Measurements from ENCODE around the gene SLC39A11. TPM values are rescaled to one million over a fixed set of nuclear protein-coding genes. Genes with fewer than 3 reads are reported as not detected.

The SLC39A11 gene
- total RNA-seq, 1 experiment from 2014 or later: 15.8 TPM

DNA sequence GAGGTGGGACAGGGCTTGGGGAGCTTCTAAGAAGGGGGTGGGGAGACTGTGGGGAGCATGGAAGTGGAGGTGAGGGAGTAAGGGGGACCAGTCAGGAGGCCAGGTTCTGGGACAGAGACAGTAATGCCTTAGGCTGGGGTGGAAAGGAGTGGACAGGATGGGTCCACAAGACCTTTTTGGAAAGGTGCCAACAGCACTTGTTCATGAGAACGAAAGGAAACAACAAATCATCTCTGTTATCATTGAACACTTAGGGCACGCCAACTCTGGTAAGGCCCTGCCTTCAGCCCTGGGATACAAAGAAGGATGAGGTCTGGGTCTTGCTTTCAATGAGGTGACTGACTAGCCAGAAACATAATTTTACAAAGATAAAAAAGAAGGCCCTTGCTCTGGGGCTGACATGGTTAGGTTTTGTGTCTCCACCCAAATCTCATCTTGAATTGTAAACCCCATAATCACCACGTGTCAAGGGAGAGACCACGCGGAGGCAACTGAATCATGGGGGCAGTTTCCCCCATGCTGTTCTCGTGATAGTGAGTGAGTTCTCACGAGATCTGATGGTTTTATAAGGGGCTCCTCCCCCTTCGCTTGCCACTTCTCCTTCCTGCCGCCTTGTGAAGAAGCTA is 113.8 kb downstream of the SLC39A11 start:
- intact Hi-C loops (cut with micrococcal nuclease): no loop called here
- BruUV-seq (replicated peaks): no TSS peak

DNA sequence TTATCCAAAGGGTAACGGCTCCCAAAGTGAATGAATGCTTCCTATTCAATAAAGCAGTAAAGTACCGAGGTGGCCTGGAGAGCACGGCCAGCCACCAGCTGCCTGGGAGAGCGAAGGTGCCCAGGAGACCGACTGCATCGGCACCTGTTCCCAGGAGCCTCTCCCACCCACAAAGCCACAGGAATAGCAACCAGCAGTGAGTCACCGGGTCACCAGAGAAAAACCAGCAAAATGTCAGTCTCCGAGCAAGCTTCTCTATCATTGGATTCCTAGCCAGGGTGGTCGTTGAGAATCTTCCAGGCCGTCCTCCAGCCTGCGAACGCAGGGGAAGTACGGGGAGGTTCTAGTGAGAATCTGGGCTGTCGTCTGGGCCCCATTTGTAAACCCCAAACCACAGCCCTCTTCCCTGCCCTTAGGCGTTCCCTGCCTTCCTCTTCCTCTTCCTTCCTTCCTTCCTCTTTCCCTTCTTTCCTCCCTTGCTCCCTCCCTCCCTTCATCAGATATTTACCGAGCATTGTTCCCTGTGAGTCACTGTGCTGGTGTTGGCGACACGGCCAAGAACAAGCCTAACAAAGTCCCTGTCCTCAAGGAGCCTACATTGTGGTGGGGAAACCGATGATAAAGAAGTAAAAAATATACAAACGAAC is 114.6 kb downstream of the SLC39A11 start:
- no TSS peak for BruUV-seq (replicated peaks)
- ChIA-PET POLR2A (no interaction called here), CTCF (interaction anchor here (2.9 kb wide), 1 partner anchor 8 kb away, joined by 9 read pairs; no protein-coding TSS in a partner anchor)
- H3K36me3 Mint-ChIP-seq (ENCODE audit: insufficient read depth, unreplicated experiment): peaks cover 11% of the 10 kb centered on the region
- no peaks in the 10 kb centered on the region for H3K27me3 Mint-ChIP-seq (ENCODE audit: insufficient read depth, unreplicated experiment)
- no peak overlapping the region for H3K27ac Mint-ChIP-seq (ENCODE audit: low read depth, unreplicated experiment)
- no peak overlapping the region for H3K4me3 Mint-ChIP-seq (ENCODE audit: unreplicated experiment)
- peaks cover 16% of the 10 kb centered on the region for H3K4me1 Mint-ChIP-seq (ENCODE audit: insufficient read depth, unreplicated experiment)
- TF ChIP-seq, protein P1, sequence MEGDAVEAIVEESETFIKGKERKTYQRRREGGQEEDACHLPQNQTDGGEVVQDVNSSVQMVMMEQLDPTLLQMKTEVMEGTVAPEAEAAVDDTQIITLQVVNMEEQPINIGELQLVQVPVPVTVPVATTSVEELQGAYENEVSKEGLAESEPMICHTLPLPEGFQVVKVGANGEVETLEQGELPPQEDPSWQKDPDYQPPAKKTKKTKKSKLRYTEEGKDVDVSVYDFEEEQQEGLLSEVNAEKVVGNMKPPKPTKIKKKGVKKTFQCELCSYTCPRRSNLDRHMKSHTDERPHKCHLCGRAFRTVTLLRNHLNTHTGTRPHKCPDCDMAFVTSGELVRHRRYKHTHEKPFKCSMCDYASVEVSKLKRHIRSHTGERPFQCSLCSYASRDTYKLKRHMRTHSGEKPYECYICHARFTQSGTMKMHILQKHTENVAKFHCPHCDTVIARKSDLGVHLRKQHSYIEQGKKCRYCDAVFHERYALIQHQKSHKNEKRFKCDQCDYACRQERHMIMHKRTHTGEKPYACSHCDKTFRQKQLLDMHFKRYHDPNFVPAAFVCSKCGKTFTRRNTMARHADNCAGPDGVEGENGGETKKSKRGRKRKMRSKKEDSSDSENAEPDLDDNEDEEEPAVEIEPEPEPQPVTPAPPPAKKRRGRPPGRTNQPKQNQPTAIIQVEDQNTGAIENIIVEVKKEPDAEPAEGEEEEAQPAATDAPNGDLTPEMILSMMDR (IDR thresholded peaks at IDR 0.05; ENCODE audit: unreplicated experiment): no peak
- peak; percentile 18 for DNase-seq (ENCODE audit: unreplicated experiment)
- intact Hi-C loops (cut with micrococcal nuclease): no loop called here
- no peaks in the 10 kb centered on the region for H3K9me3 Mint-ChIP-seq (ENCODE audit: unreplicated experiment)

More for the DNA sequence above, 113.8 kb downstream of the SLC39A11 start:
- H3K4me3 Mint-ChIP-seq (ENCODE audit: unreplicated experiment): no peak overlapping the region
- no peaks in the 10 kb centered on the region for H3K9me3 Mint-ChIP-seq (ENCODE audit: unreplicated experiment)
- POLR2A ChIA-PET: no interaction called here
- TF ChIP-seq, protein P1 (IDR thresholded peaks at IDR 0.05; ENCODE audit: unreplicated experiment): no peak
- no peaks in the 10 kb centered on the region for H3K27me3 Mint-ChIP-seq (ENCODE audit: insufficient read depth, unreplicated experiment)
- no peak overlapping the region for H3K27ac Mint-ChIP-seq (ENCODE audit: low read depth, unreplicated experiment)
- H3K4me1 Mint-ChIP-seq (ENCODE audit: insufficient read depth, unreplicated experiment): peaks cover 16% of the 10 kb centered on the region
- CTCF ChIA-PET: interaction anchor here (0.5 kb wide), 1 partner anchor 115 kb away, joined by 4 read pairs; no protein-coding TSS in a partner anchor
- H3K36me3 Mint-ChIP-seq (ENCODE audit: insufficient read depth, unreplicated experiment): peaks cover 11% of the 10 kb centered on the region
- no peak for DNase-seq (ENCODE audit: unreplicated experiment)

DNA sequence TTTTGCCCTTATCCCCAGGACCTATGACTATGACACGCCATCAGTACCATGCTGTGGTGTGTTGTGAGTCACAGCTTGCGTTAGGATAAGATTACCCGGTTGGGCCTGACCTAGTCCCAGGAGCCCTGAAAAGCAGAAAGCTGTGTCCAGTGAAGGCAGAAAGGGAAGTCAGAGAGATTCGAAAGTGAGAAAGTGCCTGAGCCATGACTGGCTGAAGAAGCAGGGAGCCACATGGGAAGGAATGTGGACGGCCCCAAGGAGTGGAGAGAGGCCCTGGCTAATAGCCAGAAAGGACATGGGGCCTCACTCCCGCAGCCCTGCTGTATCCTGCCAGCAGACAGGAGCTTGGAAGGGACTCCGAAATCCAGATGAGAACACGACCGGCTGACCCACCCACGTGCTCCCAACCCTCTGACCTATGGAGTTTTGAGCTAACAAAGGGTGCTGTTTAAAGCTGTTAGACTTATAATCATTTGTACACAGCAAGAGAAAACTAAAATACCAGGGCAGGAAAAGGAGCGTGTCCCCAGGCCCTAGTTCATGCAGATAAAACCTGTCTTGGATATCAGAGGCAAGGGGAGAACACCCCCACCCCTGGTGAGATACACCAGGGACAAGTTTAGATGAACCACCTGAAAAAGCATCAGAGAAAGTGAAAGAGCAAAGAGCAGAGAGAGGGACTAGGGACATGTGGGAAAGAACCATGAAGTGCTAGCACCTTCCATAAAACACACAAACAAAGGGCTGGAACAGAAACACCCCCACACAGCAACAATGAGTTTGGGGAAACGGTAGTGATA is 115.3 kb downstream of the SLC39A11 start:
- Mint-ChIP-seq H3K4me1 (ENCODE audit: insufficient read depth, unreplicated experiment) (peaks cover 16% of the 10 kb centered on the region), H3K4me3 (ENCODE audit: unreplicated experiment) (no peak overlapping the region), H3K27ac (ENCODE audit: low read depth, unreplicated experiment) (no peak overlapping the region), H3K36me3 (ENCODE audit: insufficient read depth, unreplicated experiment) (peaks cover 11% of the 10 kb centered on the region), H3K9me3 (ENCODE audit: unreplicated experiment) (no peaks in the 10 kb centered on the region), H3K27me3 (ENCODE audit: insufficient read depth, unreplicated experiment) (no peaks in the 10 kb centered on the region)
- intact Hi-C loops (cut with micrococcal nuclease): no loop called here
- peak; percentile 55 for DNase-seq (ENCODE audit: unreplicated experiment)
- POLR2A ChIA-PET: interaction anchor here (1.5 kb wide), 1 partner anchor 13 kb away, joined by 3 read pairs; no protein-coding TSS in a partner anchor
- CTCF ChIA-PET: interaction anchor here (2.9 kb wide), 1 partner anchor 9 kb away, joined by 9 read pairs; no protein-coding TSS in a partner anchor
- TF ChIP-seq, protein P1 (IDR thresholded peaks at IDR 0.05; ENCODE audit: unreplicated experiment): no peak
- no TSS peak for BruUV-seq (replicated peaks)

- intact Hi-C loops (cut with micrococcal nuclease): no loop called here
- peaks cover 16% of the 10 kb centered on the region for H3K4me1 Mint-ChIP-seq (ENCODE audit: insufficient read depth, unreplicated experiment)
- H3K27me3 Mint-ChIP-seq (ENCODE audit: insufficient read depth, unreplicated experiment): no peaks in the 10 kb centered on the region
- no TSS peak for BruUV-seq (replicated peaks)
- POLR2A ChIA-PET: interaction anchor here (0.7 to 1.5 kb wide), 2 partner anchors 12 to 18 kb away, joined by 3 read pairs; no protein-coding TSS in a partner anchor
- CTCF ChIA-PET: interaction anchor here (0.7 to 2.9 kb wide), 3 partner anchors 10 to 1120 kb away, joined by 3 to 9 read pairs (median 3); no protein-coding TSS in a partner anchor
- H3K4me3 Mint-ChIP-seq (ENCODE audit: unreplicated experiment): no peak overlapping the region
- no peak for DNase-seq (ENCODE audit: unreplicated experiment)
- H3K9me3 Mint-ChIP-seq (ENCODE audit: unreplicated experiment): no peaks in the 10 kb centered on the region
- peaks cover 11% of the 10 kb centered on the region for H3K36me3 Mint-ChIP-seq (ENCODE audit: insufficient read depth, unreplicated experiment)
- no peak overlapping the region for H3K27ac Mint-ChIP-seq (ENCODE audit: low read depth, unreplicated experiment)
- TF ChIP-seq, protein P1 (IDR thresholded peaks at IDR 0.05; ENCODE audit: unreplicated experiment): no peak
These were observed 117.0 kb downstream of the SLC39A11 start for GRCh38 chr17:72975509-72975908.
